A673 (cell line): ENCODE data around the gene TIAM1. TPM values are rescaled to one million over a fixed set of nuclear protein-coding genes. Genes with fewer than 3 reads are reported as not detected.

ENCODE experiments used
- BruUV-seq: library from RNA; stranded (reverse); fragments of 400-500 nt; replicated peaks from 2 replicates; lab custom pipeline; 2021; lab: Mats Ljungman, UMichigan
- CTCF ChIA-PET: fragments of 300-600 bp; sonication (Branson Sonifier 250); formaldehyde crosslinking; loops from one replicate; lab custom pipeline; 2022; ENCODE audit warnings: antibody characterized with exemption; lab: Charles Lee
- POLR2A ChIA-PET: fragments of 300-600 bp; sonication (Branson Sonifier 250); formaldehyde crosslinking; loops from one replicate; lab custom pipeline; 2022; ENCODE audit warnings: antibody characterized with exemption; ENCODE audit not compliant: low non-redundant PET; lab: Charles Lee
- DNase-seq: peaks from one replicate; pipeline ENCODE4 v3.0.0-alpha.2; 2015; ENCODE audit warnings: low spot score
- H3K27ac ChIP-seq: fragments of 200-600 bp; sonication (generic); 2 replicates; pipeline ENCODE4 v1.5.1; 2016; ENCODE audit warnings: mixed run types, low read depth, mild to moderate bottlenecking, mixed read lengths, antibody characterized with exemption, low read length; ENCODE audit not compliant: poor library complexity, severe bottlenecking
- H3K27me3 ChIP-seq: fragments of 200-600 bp; sonication (generic); replicated peaks from 2 replicates; pipeline ENCODE4 v1.6.1; 2017; ENCODE audit warnings: mixed run types, low read depth, mild to moderate bottlenecking, mixed read lengths, antibody characterized with exemption, low read length; ENCODE audit not compliant: insufficient read depth, poor library complexity
- H3K36me3 ChIP-seq: fragments of 200-600 bp; sonication (generic); 2 replicates; pipeline ENCODE4 v1.6.1; 2016; ENCODE audit warnings: mixed run types, mild to moderate bottlenecking, mixed read lengths, antibody characterized with exemption, low read length; ENCODE audit not compliant: insufficient read depth, poor library complexity, severe bottlenecking
- H3K4me1 ChIP-seq: fragments of 200-600 bp; sonication (generic); 2 replicates; pipeline ENCODE4 v1.6.1; 2017; ENCODE audit warnings: mixed run types, mild to moderate bottlenecking, mixed read lengths, antibody characterized with exemption, low read length; ENCODE audit not compliant: insufficient read depth, poor library complexity, severe bottlenecking
- H3K4me3 ChIP-seq: fragments of 200-600 bp; sonication (generic); 2 replicates; pipeline ENCODE4 v1.5.1; 2016; ENCODE audit warnings: low read depth, mixed run types, mild to moderate bottlenecking, mixed read lengths, low read length; ENCODE audit not compliant: poor library complexity, severe bottlenecking
- H3K9me3 ChIP-seq: fragments of 200-600 bp; sonication (generic); 2 replicates; pipeline ENCODE4 v1.6.1; 2016; ENCODE audit warnings: mixed run types, low read depth, mild to moderate bottlenecking, mixed read lengths, antibody characterized with exemption, low read length; ENCODE audit not compliant: poor library complexity, severe bottlenecking
- CTCF ChIP-seq: fragments of 300-800, 200-600 bp; sonication (generic); conservative IDR thresholded peaks from 2 replicates; pipeline ENCODE4 v1.5.1; 2017; ENCODE audit warnings: low read depth, mild to moderate bottlenecking, antibody characterized with exemption, low read length, moderate library complexity, mixed read lengths
- EZH2 ChIP-seq: fragments of 200-600 bp; sonication (generic); IDR thresholded peaks from 2 replicates; pipeline ENCODE4 v1.6.1; 2017; ENCODE audit warnings: borderline replicate concordance, low read depth, mild to moderate bottlenecking, mixed read lengths, antibody characterized with exemption, low read length; ENCODE audit not compliant: poor library complexity, severe bottlenecking
- intact Hi-C: fragments of 100-400 bp; cut with micrococcal nuclease; formaldehyde crosslinking; loops from one replicate; pipeline ENCODE4 v1.10.0; 2022; ENCODE audit not compliant: unreplicated experiment
- total RNA-seq: library from RNA; stranded (reverse); gene quantifications from 2 replicates; pipeline ENCODE4 v1.2.3, GENCODE V29; 2021

Gene TIAM1
- total RNA-seq, 1 experiment from 2014 or later = 9.6 TPM

DNA sequence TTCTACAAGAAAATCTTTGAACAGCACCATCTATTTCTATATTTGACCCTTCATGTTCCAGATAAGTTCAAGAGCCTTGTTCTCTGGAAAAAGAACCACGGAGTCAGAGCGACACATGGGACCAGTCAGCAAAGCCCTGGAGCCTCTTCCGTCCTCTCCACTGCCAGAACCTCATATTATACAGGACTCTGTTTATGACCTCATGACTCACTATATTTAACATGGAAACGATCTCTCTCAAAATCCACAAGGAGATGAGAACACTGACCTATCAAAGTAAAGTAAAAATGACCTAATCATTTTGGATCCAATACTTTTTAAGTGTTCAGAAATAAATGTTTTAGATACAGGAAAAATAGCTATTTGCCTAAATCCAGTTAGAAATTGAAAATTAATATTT is 181.2 kb downstream of the TIAM1 start:
- no TSS peak for BruUV-seq
- intact Hi-C loops = no loop called here
- ChIA-PET POLR2A (no interaction called here), CTCF (no interaction called here)
- Histone ChIP-seq H3K9me3 (no peaks in the 10 kb centered on the region), H3K27ac (no peak overlapping the region), H3K4me3 (no peak overlapping the region), H3K36me3 (no peaks in the 10 kb centered on the region), H3K27me3 (no peaks in the 10 kb centered on the region), H3K4me1 (peaks cover 10% of the 10 kb centered on the region)
- TF ChIP-seq CTCF (no peak), EZH2 (no peak)
- no peak for DNase-seq

DNA sequence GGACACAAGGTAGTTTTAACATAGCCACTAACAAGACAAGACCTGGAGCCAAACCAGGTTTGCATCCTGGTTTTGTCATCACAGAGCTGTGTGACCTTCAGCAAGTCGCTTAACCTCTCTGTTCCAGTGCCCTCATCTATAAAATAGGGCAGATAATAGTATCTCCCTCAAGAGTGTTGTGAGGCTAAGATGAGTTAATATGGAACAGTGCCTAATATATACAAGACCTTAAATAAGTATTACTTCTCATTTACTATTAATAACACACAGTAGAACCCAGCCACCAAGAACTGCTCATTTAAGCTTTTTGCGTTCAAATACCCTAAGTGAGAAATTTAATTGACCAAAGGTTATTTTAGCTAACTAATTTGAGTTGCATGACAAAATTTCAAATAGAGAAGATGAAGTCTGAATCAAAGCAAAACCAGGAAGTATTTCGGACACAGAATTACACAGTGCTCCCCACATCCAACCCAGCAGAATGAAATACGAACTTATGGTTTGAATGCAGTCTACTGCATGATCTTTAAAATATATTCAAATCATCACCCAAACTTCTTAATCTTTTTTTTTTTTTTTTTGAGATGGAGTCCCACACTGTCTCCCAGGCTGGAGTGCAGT is 181.9 kb downstream of the TIAM1 start:
- Histone ChIP-seq H3K4me3 (no peak overlapping the region), H3K36me3 (no peaks in the 10 kb centered on the region), H3K27me3 (no peaks in the 10 kb centered on the region), H3K9me3 (peaks cover 2% of the 10 kb centered on the region), H3K27ac (no peak overlapping the region), H3K4me1 (peaks cover 10% of the 10 kb centered on the region)
- BruUV-seq = no TSS peak
- POLR2A ChIA-PET = no interaction called here
- DNase-seq = no peak
- intact Hi-C loops = no loop called here
- CTCF ChIA-PET = no interaction called here
- TF ChIP-seq EZH2 = no peak
- no peak for TF ChIP-seq CTCF

GRCh38 chr21:31161157-31161556 is 182.9 kb downstream of the TIAM1 start:
- Histone ChIP-seq H3K4me1 (peaks cover 10% of the 10 kb centered on the region), H3K4me3 (no peak overlapping the region), H3K36me3 (no peaks in the 10 kb centered on the region), H3K27ac (no peak overlapping the region), H3K27me3 (no peaks in the 10 kb centered on the region), H3K9me3 (peaks cover 12% of the 10 kb centered on the region)
- CTCF ChIA-PET = no interaction called here
- TF ChIP-seq CTCF (no peak), EZH2 (no peak)
- no peak for DNase-seq
- BruUV-seq = no TSS peak
- intact Hi-C loops = no loop called here
- POLR2A ChIA-PET = no interaction called here
